GM19238 (cell line): ENCODE results near the gene MRGPRF.

Experiments used
- DNase-seq: peaks from one replicate; pipeline ENCODE4 v3.0.0; 2011; ENCODE audit warnings: low spot score; ENCODE audit not compliant: insufficient read length

Gene MRGPRF

GRCh38 chr11:69022260-69022659, 9.2 kb upstream of the MRGPRF start:
- DNase-seq, result no peak

GRCh38 chr11:69018924-69019323, 5.9 kb upstream of the MRGPRF start:
- no peak for DNase-seq

GRCh38 chr11:69017951-69018350, 4.9 kb upstream of the MRGPRF start:
- no peak for DNase-seq

- no peak for DNase-seq
Measured at GRCh38 chr11:69014898-69015549, 2.0 kb upstream of the MRGPRF start.

GRCh38 chr11:69014084-69014851, 1.2 kb upstream of the MRGPRF start:
- no peak for DNase-seq

- no peak for DNase-seq
Measured at GRCh38 chr11:69012092-69013008, 696 bp downstream of the MRGPRF start.

- DNase-seq, result no peak
Measured at GRCh38 chr11:69011624-69012091, 1.4 kb downstream of the MRGPRF start.

GRCh38 chr11:69010964-69011623, 2.0 kb downstream of the MRGPRF start:
- no peak for DNase-seq

- DNase-seq, result no peak
Measured at GRCh38 chr11:69010361-69010891, 2.6 kb downstream of the MRGPRF start.

- DNase-seq, result no peak
Measured at GRCh38 chr11:69009441-69010211, 3.4 kb downstream of the MRGPRF start.

GRCh38 chr11:69008737-69009440, 4.2 kb downstream of the MRGPRF start:
- no peak for DNase-seq

- DNase-seq, result no peak
Measured at GRCh38 chr11:69007975-69008381, 5.1 kb downstream of the MRGPRF start.

GRCh38 chr11:69006816-69007215, 6.2 kb downstream of the MRGPRF start:
- no peak for DNase-seq

GRCh38 chr11:69005631-69006368, 7.2 kb downstream of the MRGPRF start:
- DNase-seq, result no peak

GRCh38 chr11:69005183-69005630, 7.8 kb downstream of the MRGPRF start:
- DNase-seq, result no peak

- DNase-seq, result no peak
Measured at GRCh38 chr11:69004411-69005182, 8.4 kb downstream of the MRGPRF start.

GRCh38 chr11:69003866-69004367, 9.1 kb downstream of the MRGPRF start:
- DNase-seq, result no peak
